H1 (cell line): Measurements from ENCODE around the gene ESRRB. TPM values are rescaled to one million over a fixed set of nuclear protein-coding genes. Genes with fewer than 3 reads are reported as not detected.

Experiments
- BACH1 ChIP-seq: IDR thresholded peaks from 2 replicates; pipeline ENCODE4 v1.6.1; 2012; ENCODE audit warnings: low read length, improper control_type of control experiment
- CBX8 ChIP-seq: fragments of 300-800, 300-1000 bp; sonication (generic); IDR thresholded peaks from 2 replicates; pipeline ENCODE4 v1.7.1; 2016; ENCODE audit warnings: low read depth, low read length, borderline replicate concordance
- CTBP2 ChIP-seq: IDR thresholded peaks from 2 replicates; pipeline ENCODE4 v1.7.0; 2011; ENCODE audit warnings: borderline replicate concordance, mild to moderate bottlenecking, moderate library complexity, mixed read lengths, low read length; ENCODE audit not compliant: insufficient read depth, insufficient read length
- polyA plus RNA-seq, 7 experiments: library from polyadenylated mRNA; depleted of rRNA in 3 of 7; stranded (reverse) in 5 of 7; unstranded in 2 of 7; fragments of >200 nt in 5 of 7; fragments of 200-250 nt in 2 of 7; gene quantifications; 1 replicate in 5 of 7; 2 replicates in 1 of 7; 4 replicates in 1 of 7; pipeline versions ENCODE4 v1.2.1 to v1.2.3, GENCODE V29; 2011 to 2013; ENCODE audit warnings: missing spikeins in 2 of 7, mixed read lengths in 2 of 7
- total RNA-seq: library from RNA; stranded (reverse); fragmentation: NEBNext Ultra II Directional; extraction: Animal tissue kit (Norgen Biotek cat#: 25700); gene quantifications from 2 replicates; pipeline ENCODE4 v1.2.1, GENCODE V29; 2021

Gene ESRRB
- total and polyA plus RNA-seq, 2 of the 8 experiments (the other 6 are each of a cell fraction or from before 2014, with no cell fraction given) = 0.29 to 0.45 TPM

GRCh38 chr14:76391981-76392690 lies 16.2 kb downstream of the ESRRB start (continued):
- no peak for TF ChIP-seq CBX8
- no peak for TF ChIP-seq CTBP2
- no peak for TF ChIP-seq BACH1
- TF ChIP-seq, all 59 proteins: peak for 0
